Measurements from ENCODE around the gene SSU72.

- TF ChIP-seq ATF3 (IDR thresholded peaks at IDR 0.05) = no peak
- no peak for TF ChIP-seq CTCF (IDR thresholded peaks at IDR 0.05; ENCODE audit: low read depth, low read length, missing input control)
- no peak for TF ChIP-seq HNF4G (IDR thresholded peaks at IDR 0.05)
- TF ChIP-seq EGR1 (IDR thresholded peaks at IDR 0.05; ENCODE audit: low read depth in 2 of 2) = no peak
- TF ChIP-seq TAF1 (conservative IDR thresholded peaks at IDR 0.05) = no peak
- no peak for TF ChIP-seq YY1 (IDR thresholded peaks at IDR 0.05)
- TF ChIP-seq JUND (IDR thresholded peaks at IDR 0.05) = no peak
Observed at GRCh38 chr1:1619917-1620361, 45.3 kb upstream of the SSU72 start.

All from liver (tissue), 3 donors.